Testis (tissue), 3 donors: Measurements from ENCODE around the gene MRPL9. TPM values are rescaled to one million over a fixed set of nuclear protein-coding genes. Genes with fewer than 3 reads are reported as not detected.

ENCODE experiments used
- DNase-seq: peaks from one replicate; pipeline ENCODE4 v3.0.0-alpha.2; 2019
- H3K27ac ChIP-seq, 2 donors: fragments of 200-600 bp; sonication (generic); one replicate each; pipeline ENCODE4 v1.5.1; 2019
- H3K27me3 ChIP-seq: fragments of 200-600 bp; sonication (generic); one replicate; pipeline ENCODE4 v1.5.1; 2019
- H3K36me3 ChIP-seq: fragments of 200-600 bp; sonication (generic); one replicate; pipeline ENCODE4 v1.5.1; 2017; ENCODE audit warnings: low read depth; ENCODE audit errors: missing control alignments
- H3K4me1 ChIP-seq: fragments of 200-600 bp; sonication (generic); one replicate; pipeline ENCODE4 v1.5.1; 2019
- H3K4me3 ChIP-seq, 2 donors: fragments of 200-600 bp; sonication (generic); one replicate each; pipeline ENCODE4 v1.5.1; 2017 to 2019
- H3K9me3 ChIP-seq: fragments of 200-600 bp; sonication (generic); one replicate; pipeline ENCODE4 v1.5.1; 2017
- CTCF ChIP-seq, 3 experiments: fragments of 450-650 bp in 2 of 3; fragments of 200-600 bp in 1 of 3; sonication (generic) in 1 of 3; IDR thresholded peaks; one replicate each; pipeline ENCODE4 v1.5.1; 2016 to 2019; ENCODE audit warnings: antibody characterized with exemption in 3 of 3, mild to moderate bottlenecking in 2 of 3, moderate library complexity in 1 of 3
- POLR2A ChIP-seq: fragments of 450-650 bp; IDR thresholded peaks from one replicate; pipeline ENCODE4 v1.6.1; 2017; ENCODE audit warnings: antibody characterized with exemption, mild to moderate bottlenecking, moderate library complexity
- WGBS, 2 donors: methylation state at CpG; one replicate each; pipeline ENCODE4 v1.1.5; 2018; 5-methylcytosine and 5-hydroxymethylcytosine counted together
- intact Hi-C: fragments of 100-400 bp; cut with DNase I; formaldehyde crosslinking; loops from one replicate; pipeline ENCODE4 v1.15.1; 2023; ENCODE audit warnings: low total_unique reads
- polyA plus RNA-seq: library from polyadenylated mRNA; stranded (reverse); fragments of 350-450 nt; fragmentation: Illumina TruSeq; extraction: RNeasy Lipid Tissue Mini Kit (QIAGEN cat#74804); gene quantifications from one replicate; pipeline ENCODE4 v1.2.3, GENCODE V29; 2014; ENCODE audit warnings: low read depth, low replicate concordance; ENCODE audit not compliant: insufficient read depth
- total RNA-seq, 2 donors: library from RNA; depleted of rRNA; stranded (reverse); fragments of >200 nt; gene quantifications; one replicate each; pipeline ENCODE4 v1.2.3, GENCODE V29; 2016

MRPL9 gene
- total and polyA plus RNA-seq, 3 donors from 2014 or later, result 53.5 to 75.0 (median 70.6) TPM

GRCh38 chr1:151799179-151800022 lies 36.1 kb upstream of the MRPL9 start:
- DNase-seq, result no peak
- intact Hi-C loops, result no loop called here

GRCh38 chr1:151798571-151798970 lies 35.3 kb upstream of the MRPL9 start:
- Histone ChIP-seq H3K9me3 (no peaks in the 10 kb centered on the region), H3K36me3 (no peaks in the 10 kb centered on the region), H3K27me3 (no peaks in the 10 kb centered on the region), H3K4me1 (no peaks in the 10 kb centered on the region), H3K27ac (no peak overlapping the region), H3K4me3 (no peak overlapping the region)
- DNase-seq, result no peak
- intact Hi-C loops, result no loop called here
- no peak for TF ChIP-seq CTCF (IDR thresholded peaks at IDR 0.05)
- TF ChIP-seq POLR2A, result no peak
- 88 to 93% methylated on average over 5 of the region's 5 CpGs for WGBS, 2 donors

More at GRCh38 chr1:151799179-151800022, 36.1 kb upstream of the MRPL9 start:
- TF ChIP-seq POLR2A (no peak), CTCF (IDR thresholded peaks at IDR 0.05) (no peak)
- no peak overlapping the region for H3K4me3 ChIP-seq
- no peaks in the 10 kb centered on the region for H3K9me3 ChIP-seq
- no peak overlapping the region for H3K27ac ChIP-seq
- 48 to 66% methylated on average over 9 of the region's 9 CpGs for WGBS, 2 donors
- H3K27me3 ChIP-seq, result no peaks in the 10 kb centered on the region
- H3K4me1 ChIP-seq, result no peaks in the 10 kb centered on the region
- no peaks in the 10 kb centered on the region for H3K36me3 ChIP-seq

- Histone ChIP-seq H3K27me3 (no peaks in the 10 kb centered on the region), H3K9me3 (no peaks in the 10 kb centered on the region), H3K4me1 (no peaks in the 10 kb centered on the region), H3K27ac (peak overlapping the region; percentile 33 to 70), H3K36me3 (no peaks in the 10 kb centered on the region), H3K4me3 (peak overlapping the region; percentile 65 to 79)
- peak; percentile 36 for DNase-seq
- intact Hi-C loops, result no loop called here
- TF ChIP-seq CTCF (IDR thresholded peaks at IDR 0.05) (no peak), POLR2A (no peak)
- 3 to 5% methylated on average over 33 to 52 of the region's 52 CpGs for WGBS, 2 donors
Measured at GRCh38 chr1:151790940-151791651, 27.8 kb upstream of the MRPL9 start.

- Histone ChIP-seq H3K4me3 (peak within 1 kb of the TSS; percentile 66 to 79), H3K36me3 (no peaks in the 10 kb centered on the region), H3K9me3 (no peaks in the 10 kb centered on the region), H3K27ac (peak within 1 kb of the TSS; percentile 56 to 75), H3K27me3 (no peaks in the 10 kb centered on the region), H3K4me1 (no peaks in the 10 kb centered on the region)
- WGBS, 2 donors, result 1% methylated on average over 39 to 58 of the region's 58 CpGs
- DNase-seq, result peak; percentile 99
- TF ChIP-seq CTCF (IDR thresholded peaks at IDR 0.05) (peak in 2 of 3 experiments; percentile 1 to 40), POLR2A (no peak)
- intact Hi-C loops, result no loop called here
Measured at GRCh38 chr1:151790071-151790939, 27.0 kb upstream of the MRPL9 start, which contains the start of gene TDRKH. TDRKH (minus strand) TSS chr1:151790500; CDS start chr1:151783022, 7,478 bp downstream.
